Esophagus (tissue), 2 donors: ENCODE measurements around the gene MAP1LC3B2. TPM values are rescaled to one million over a fixed set of nuclear protein-coding genes. Genes with fewer than 3 reads are reported as not detected.
A peak's percentile ranks its signal among the peaks of the same experiment; 100 is the strongest.
"Not testable (repeated sequence)": the region's sequence is repeated elsewhere in the genome, so short reads cannot be mapped to it uniquely, and the experiment has no call there.

Experiments used
- H3K27ac ChIP-seq, 2 donors: one replicate each; pipeline ENCODE4 v1.5.1; 2013; ENCODE audit warnings: low read depth in 2 of 2, mild to moderate bottlenecking in 2 of 2, inconsistent platforms in 1 of 2, low read length in 1 of 2, moderate library complexity in 1 of 2
- H3K27me3 ChIP-seq, 2 donors: one replicate each; pipeline ENCODE4 v1.6.1; 2013; ENCODE audit warnings: low read length in 2 of 2, control low read depth in 1 of 2, mild to moderate bottlenecking in 1 of 2; ENCODE audit not compliant: insufficient read depth in 2 of 2, control insufficient read depth in 1 of 2
- H3K36me3 ChIP-seq, 2 donors: one replicate each; pipeline ENCODE4 v1.6.1; 2013; ENCODE audit warnings: low read length in 1 of 2; ENCODE audit not compliant: control insufficient read depth in 2 of 2, insufficient read depth in 2 of 2
- H3K4me1 ChIP-seq, 2 donors: one replicate each; pipeline ENCODE4 v1.6.1; 2013; ENCODE audit warnings: low read length in 1 of 2; ENCODE audit not compliant: control insufficient read depth in 2 of 2, insufficient read depth in 2 of 2
- H3K4me3 ChIP-seq, 2 donors: one replicate each; pipeline ENCODE4 v1.5.1; 2013; ENCODE audit warnings: low read length in 2 of 2, mild to moderate bottlenecking in 2 of 2, low read depth in 1 of 2, moderate library complexity in 1 of 2
- H3K9me3 ChIP-seq, 2 donors: one replicate each; pipeline ENCODE4 v1.6.1; 2013; ENCODE audit warnings: mild to moderate bottlenecking in 2 of 2, low read depth in 1 of 2, low read length in 1 of 2, moderate library complexity in 1 of 2; ENCODE audit not compliant: control insufficient read depth in 2 of 2, insufficient read depth in 1 of 2
- WGBS, 2 donors: extraction: QIAGEN DNeasy Blood & Tissue Kit; methylation state at CpG; one replicate each; pipeline ENCODE4 v1.1.7; 2013; 5-methylcytosine and 5-hydroxymethylcytosine counted together
- polyA plus RNA-seq, 2 donors: library from polyadenylated mRNA; stranded (reverse); fragments of 200-250 nt; gene quantifications; one replicate each; pipeline ENCODE4 v1.2.3, GENCODE V29; 2013
- donor health status: healthy with polysubstance abuse.
- donor health status: Bipolar disorder and iron deficiency.

MAP1LC3B2 gene
- polyA plus RNA-seq, 2 donors, result 1.0 to 1.9 TPM

DNA sequence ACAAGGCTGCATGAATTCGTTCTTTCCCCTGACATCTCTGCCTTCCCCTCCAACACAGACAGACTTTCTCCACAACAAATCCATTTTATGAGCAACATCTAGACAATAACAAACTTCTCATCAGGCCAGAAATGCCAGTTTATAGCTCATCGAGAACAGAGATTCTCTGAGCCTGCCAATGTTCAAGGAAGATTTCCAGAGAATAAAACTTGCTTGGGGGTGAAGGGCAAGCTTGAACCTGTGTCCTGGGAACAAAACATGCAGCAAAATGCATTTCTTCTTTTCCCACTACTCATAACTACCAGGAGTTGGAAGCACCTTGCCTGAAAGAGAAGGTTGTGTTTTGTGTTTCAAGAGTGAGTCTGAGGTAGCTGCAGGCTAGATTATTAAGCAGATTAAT is 6.8 kb downstream of the MAP1LC3B2 start:
- Histone ChIP-seq H3K27ac (peak overlapping the region; percentile 15 to 45), H3K36me3 (no peaks in the 10 kb centered on the region)
- 44 to 79% methylated on average over 2 of the region's 2 CpGs for WGBS, 2 donors

DNA sequence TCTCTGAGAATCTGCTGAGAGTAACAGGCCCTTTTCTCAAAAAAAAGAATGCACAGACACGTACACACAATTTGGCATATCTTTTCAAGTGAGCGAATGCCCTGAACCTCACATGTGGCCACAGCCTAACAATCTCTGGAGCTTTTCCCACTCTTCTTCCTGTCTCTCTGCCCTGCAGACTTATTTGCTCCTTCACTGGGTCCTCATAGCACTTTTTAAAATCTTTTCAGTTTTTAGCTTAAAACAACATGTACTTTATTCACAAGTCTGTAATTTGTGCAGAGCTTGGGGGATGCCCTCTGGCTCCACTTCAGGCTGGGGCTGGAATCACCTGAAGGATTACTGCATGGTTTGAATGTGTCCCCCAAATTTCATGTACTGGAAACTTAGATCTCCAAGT is 9.0 kb downstream of the MAP1LC3B2 start:
- H3K27ac ChIP-seq, result no peak overlapping the region
- no peaks in the 10 kb centered on the region for H3K36me3 ChIP-seq
- no peaks in the 10 kb centered on the region for H3K9me3 ChIP-seq
- 70 to 88% methylated on average over 2 of the region's 2 CpGs for WGBS, 2 donors
- peaks cover 0 to 2% of the 10 kb centered on the region in 2 donors for H3K4me1 ChIP-seq
- H3K27me3 ChIP-seq, result no peaks in the 10 kb centered on the region
- H3K4me3 ChIP-seq, result no peak overlapping the region

More for the DNA sequence above, 6.8 kb downstream of the MAP1LC3B2 start:
- H3K4me1 ChIP-seq, result peaks cover 2% of the 10 kb centered on the region in 2 donors
- H3K27me3 ChIP-seq, result no peaks in the 10 kb centered on the region
- no peaks in the 10 kb centered on the region for H3K9me3 ChIP-seq
- no peak overlapping the region for H3K4me3 ChIP-seq

GRCh38 chr12:116571089-116571488 is 11.9 kb downstream of the MAP1LC3B2 start:
- Histone ChIP-seq H3K4me1 (peaks cover 0 to 2% of the 10 kb centered on the region in 2 donors), H3K27me3 (no peaks in the 10 kb centered on the region), H3K27ac (no peak overlapping the region), H3K9me3 (no peaks in the 10 kb centered on the region), H3K4me3 (no peak overlapping the region), H3K36me3 (no peaks in the 10 kb centered on the region)
- 85 to 94% methylated on average over 2 of the region's 2 CpGs for WGBS, 2 donors

DNA sequence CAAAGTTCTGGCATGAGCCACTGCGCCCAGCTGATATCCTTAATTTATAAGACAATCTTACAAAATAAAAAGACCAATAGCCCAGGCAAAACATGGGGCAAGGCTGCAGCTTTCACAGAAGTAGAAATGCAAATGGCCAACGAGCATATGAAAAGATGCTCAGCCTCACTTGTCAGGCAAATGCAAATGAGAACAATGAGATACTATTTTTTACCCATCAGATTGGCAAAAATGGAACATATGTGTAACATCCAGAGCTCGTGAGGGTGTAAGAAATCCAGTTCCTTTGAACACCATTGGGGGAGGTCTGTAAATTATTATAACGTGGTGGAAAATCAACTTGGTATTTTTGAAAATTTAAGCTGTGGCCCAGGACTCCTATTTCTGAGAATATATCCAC is 14.6 kb downstream of the MAP1LC3B2 start:
- no peaks in the 10 kb centered on the region for H3K4me1 ChIP-seq
- 89 to 90% methylated on average over 4 of the region's 4 CpGs for WGBS, 2 donors
- H3K27me3 ChIP-seq, result no peaks in the 10 kb centered on the region
- no peak overlapping the region for H3K4me3 ChIP-seq
- H3K9me3 ChIP-seq, result no peaks in the 10 kb centered on the region
- H3K27ac ChIP-seq, result no peak overlapping the region
- H3K36me3 ChIP-seq, result no peaks in the 10 kb centered on the region

GRCh38 chr12:116575754-116576153 is 16.6 kb downstream of the MAP1LC3B2 start:
- WGBS, 2 donors, result 93 to 95% methylated on average over 24 of the region's 24 CpGs
- not testable (repeated sequence) for H3K36me3 ChIP-seq, H3K27ac ChIP-seq, H3K9me3 ChIP-seq, H3K27me3 ChIP-seq, H3K4me1 ChIP-seq, H3K4me3 ChIP-seq

GRCh38 chr12:116577154-116577561 is 18.0 kb downstream of the MAP1LC3B2 start:
- no peaks in the 10 kb centered on the region for H3K4me1 ChIP-seq
- no peaks in the 10 kb centered on the region for H3K36me3 ChIP-seq
- no peaks in the 10 kb centered on the region for H3K9me3 ChIP-seq
- H3K4me3 ChIP-seq, result no peak overlapping the region
- H3K27ac ChIP-seq, result no peak overlapping the region
- no peaks in the 10 kb centered on the region for H3K27me3 ChIP-seq
- WGBS, 2 donors, result 83 to 86% methylated on average over 4 of the region's 4 CpGs

DNA sequence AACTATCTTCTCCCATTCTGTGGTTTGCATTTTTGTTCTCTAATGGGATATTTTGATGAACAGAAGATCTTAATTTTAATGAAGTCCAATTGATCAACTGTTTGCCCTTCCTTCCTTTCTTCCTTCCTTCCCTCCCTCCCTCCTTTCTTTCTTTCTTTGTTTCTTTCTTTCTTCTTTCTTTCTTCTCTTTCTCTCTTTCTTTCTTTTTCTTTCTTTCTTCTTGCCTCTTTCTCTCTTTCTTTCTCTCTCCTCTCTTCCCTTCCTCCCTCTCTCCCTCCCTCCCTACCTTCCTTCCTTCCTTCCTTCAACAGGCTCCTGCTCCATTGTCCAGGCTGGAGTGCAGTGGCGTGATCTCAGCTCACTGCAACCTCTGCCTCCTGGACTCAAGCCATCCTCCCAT is 18.9 kb downstream of the MAP1LC3B2 start:
- no peak overlapping the region for H3K27ac ChIP-seq
- no peaks in the 10 kb centered on the region for H3K9me3 ChIP-seq
- WGBS, 2 donors, result 79 to 89% methylated on average over 1 of the region's 1 CpG
- no peaks in the 10 kb centered on the region for H3K27me3 ChIP-seq
- H3K4me3 ChIP-seq, result no peak overlapping the region
- no peaks in the 10 kb centered on the region for H3K36me3 ChIP-seq
- H3K4me1 ChIP-seq, result no peaks in the 10 kb centered on the region

- no peak overlapping the region for H3K27ac ChIP-seq
- H3K27me3 ChIP-seq, result no peaks in the 10 kb centered on the region
- peaks cover 0 to 5% of the 10 kb centered on the region in 2 donors for H3K9me3 ChIP-seq
- WGBS, 2 donors, result 58 to 74% methylated on average over 11 of the region's 11 CpGs
- no peaks in the 10 kb centered on the region for H3K4me1 ChIP-seq
- no peaks in the 10 kb centered on the region for H3K36me3 ChIP-seq
- H3K4me3 ChIP-seq, result no peak overlapping the region
Observed at GRCh38 chr12:116582610-116583009, 23.4 kb downstream of the MAP1LC3B2 start.

DNA sequence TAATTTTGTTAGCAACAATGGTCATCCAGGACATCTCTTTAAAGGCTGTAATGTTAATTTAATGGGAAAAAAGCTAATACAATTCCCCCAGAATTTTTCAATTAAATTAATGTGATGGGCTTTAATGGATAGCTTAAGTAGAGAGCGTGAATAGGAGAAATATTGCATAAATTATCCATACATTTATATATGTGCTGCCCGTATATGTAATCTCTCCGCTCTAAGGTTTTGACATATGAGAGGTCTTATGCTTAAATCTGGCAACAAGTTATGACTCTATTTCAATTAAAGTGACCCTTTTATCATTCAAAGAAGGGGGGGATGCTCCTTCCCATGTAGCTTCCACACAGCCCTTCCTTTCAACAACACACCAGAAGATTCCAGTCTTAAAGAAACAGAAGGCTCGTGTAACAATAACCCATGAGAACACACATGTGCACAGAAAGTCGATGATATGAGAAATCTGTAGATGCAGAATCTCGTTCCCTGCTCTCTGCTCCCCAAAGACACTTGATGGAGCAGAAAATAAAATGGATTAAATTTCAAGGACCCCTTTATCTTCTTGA is 24.0 kb downstream of the MAP1LC3B2 start:
- 85 to 92% methylated on average over 6 of the region's 6 CpGs for whole genome bisulfite sequencing, 2 donors
- peaks cover 0 to 5% of the 10 kb centered on the region in 2 donors for H3K9me3 ChIP-seq
- no peak overlapping the region for H3K27ac ChIP-seq
- no peak overlapping the region for H3K4me3 ChIP-seq
- no peaks in the 10 kb centered on the region for H3K36me3 ChIP-seq
- no peaks in the 10 kb centered on the region for H3K4me1 ChIP-seq
- no peaks in the 10 kb centered on the region for H3K27me3 ChIP-seq

GRCh38 chr12:116587270-116587669 is 28.1 kb downstream of the MAP1LC3B2 start:
- WGBS, 2 donors, result 91 to 96% methylated on average over 2 of the region's 2 CpGs
- Histone ChIP-seq H3K9me3 (peaks cover 0 to 5% of the 10 kb centered on the region in 2 donors), H3K27me3 (no peaks in the 10 kb centered on the region), H3K27ac (no peak overlapping the region), H3K36me3 (no peaks in the 10 kb centered on the region), H3K4me3 (no peak overlapping the region), H3K4me1 (peaks cover 2 to 5% of the 10 kb centered on the region in 2 donors)
